AG04449 (cell line): Measurements from ENCODE around the gene GRIA1.

Source experiments
- CTCF ChIA-PET: fragments of 350-600 bp; formaldehyde crosslinking; extraction: SDS; loops from one replicate; lab custom pipeline; 2021; ENCODE audit warnings: antibody characterized with exemption; lab: Yijun Ruan, JAX
- POLR2A ChIA-PET: fragments of 400-600, 350-600 bp; formaldehyde crosslinking; extraction: SDS; loops from one replicate; lab custom pipeline; 2020; ENCODE audit warnings: antibody characterized with exemption, inconsistent platforms; lab: Yijun Ruan, JAX
- DNase-seq: peaks from one replicate; pipeline ENCODE4 v3.0.0-alpha.2; 2010; ENCODE audit warnings: low read depth, low spot score
- H3K4me3 ChIP-seq: 2 replicates; pipeline ENCODE4 v1.5.1; 2011; ENCODE audit warnings: low read depth, mild to moderate bottlenecking, control low read depth, low read length
- CTCF ChIP-seq: IDR thresholded peaks from one replicate; pipeline ENCODE4 v1.5.1; 2011; ENCODE audit warnings: mild to moderate bottlenecking, moderate library complexity, low read length, control low read depth, inconsistent platforms; ENCODE audit not compliant: insufficient read depth; ENCODE audit errors: missing control alignments

Gene GRIA1

DNA sequence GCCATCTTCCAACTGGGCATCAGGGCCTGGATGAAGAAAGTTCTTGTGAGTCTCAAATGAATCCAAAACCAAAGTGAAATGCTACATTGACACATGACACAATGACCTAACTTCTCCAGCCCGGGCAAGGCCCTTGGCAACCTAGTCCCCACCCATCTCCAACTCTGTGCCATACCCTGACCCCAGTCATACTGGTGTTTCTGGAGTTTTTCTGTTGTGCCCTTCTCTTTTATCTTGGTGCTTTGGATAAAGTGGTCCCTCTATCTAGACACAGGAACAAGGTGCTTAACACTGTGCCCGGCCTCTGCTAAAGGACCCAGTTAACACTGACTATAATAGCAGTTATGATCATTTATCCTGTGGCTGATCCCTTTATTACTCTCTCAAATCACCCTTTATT is 149.8 kb downstream of the GRIA1 start:
- H3K4me3 ChIP-seq: no peak overlapping the region
- CTCF ChIA-PET: no interaction called here
- POLR2A ChIA-PET: no interaction called here
- DNase-seq: no peak
- TF ChIP-seq CTCF: no peak

GRCh38 chr5:153641183-153641688 is 150.8 kb downstream of the GRIA1 start:
- TF ChIP-seq CTCF: no peak
- POLR2A ChIA-PET: no interaction called here
- CTCF ChIA-PET: no interaction called here
- no peak overlapping the region for H3K4me3 ChIP-seq
- DNase-seq: no peak

DNA sequence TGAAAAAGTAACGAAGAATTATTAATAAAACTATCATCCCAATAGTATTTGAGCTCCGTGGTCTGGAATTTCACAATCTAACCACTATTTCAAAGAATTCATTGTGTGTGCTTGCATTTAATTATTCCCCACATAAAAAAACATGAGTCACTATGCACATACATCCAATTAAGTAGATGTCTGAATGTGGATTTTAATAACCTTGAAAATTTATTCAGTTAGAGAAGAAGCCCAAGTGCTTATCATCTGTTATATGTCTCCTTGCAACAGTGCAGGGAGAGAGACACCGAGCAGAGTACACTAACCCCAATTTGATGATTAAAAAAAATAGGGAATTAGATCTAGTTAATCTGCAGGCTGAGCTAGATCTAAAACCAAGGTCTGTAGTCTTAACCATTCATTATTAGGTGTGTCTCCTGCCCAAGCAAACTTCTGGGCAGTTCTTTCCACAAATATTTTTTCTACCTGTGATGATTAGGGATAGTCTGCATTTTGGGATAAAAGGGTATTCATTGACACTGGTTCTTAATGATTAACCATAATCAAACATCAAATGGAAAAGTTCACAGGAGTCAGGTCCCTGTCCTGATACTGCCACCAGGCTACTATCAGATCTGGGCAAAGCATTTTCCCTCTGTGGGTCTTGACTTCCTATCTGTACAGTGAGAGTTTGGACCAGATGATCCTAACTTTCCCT is 164.2 kb downstream of the GRIA1 start:
- DNase-seq: peak; percentile 29
- ChIA-PET CTCF (interaction anchor here (0.9 to 1.7 kb wide), 3 partner anchors 10 to 35 kb away, joined by 3 to 4 read pairs (median 4); no protein-coding TSS in a partner anchor), POLR2A (no interaction called here)
- H3K4me3 ChIP-seq: no peak overlapping the region
- no peak for TF ChIP-seq CTCF

DNA sequence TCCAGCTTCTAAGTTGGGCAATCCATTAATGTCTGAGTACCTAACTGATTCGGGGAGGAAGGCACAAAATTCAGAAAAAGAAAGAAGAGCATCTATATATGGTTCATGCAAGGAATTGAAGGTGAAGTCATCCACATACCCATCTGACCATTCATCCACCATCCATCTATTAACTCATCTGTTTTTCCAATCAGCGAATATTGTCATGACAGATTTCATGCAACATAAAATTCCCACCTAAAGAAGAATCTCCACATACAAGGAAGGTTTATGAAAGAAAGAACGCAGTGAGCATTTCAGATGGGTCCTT is 164.7 kb downstream of the GRIA1 start:
- no peak for TF ChIP-seq CTCF
- no peak overlapping the region for H3K4me3 ChIP-seq
- CTCF ChIA-PET: interaction anchor here (0.9 to 1.7 kb wide), 3 partner anchors 10 to 311 kb away, joined by 3 to 4 read pairs (median 3); no protein-coding TSS in a partner anchor
- POLR2A ChIA-PET: no interaction called here
- DNase-seq: peak; percentile 5

DNA sequence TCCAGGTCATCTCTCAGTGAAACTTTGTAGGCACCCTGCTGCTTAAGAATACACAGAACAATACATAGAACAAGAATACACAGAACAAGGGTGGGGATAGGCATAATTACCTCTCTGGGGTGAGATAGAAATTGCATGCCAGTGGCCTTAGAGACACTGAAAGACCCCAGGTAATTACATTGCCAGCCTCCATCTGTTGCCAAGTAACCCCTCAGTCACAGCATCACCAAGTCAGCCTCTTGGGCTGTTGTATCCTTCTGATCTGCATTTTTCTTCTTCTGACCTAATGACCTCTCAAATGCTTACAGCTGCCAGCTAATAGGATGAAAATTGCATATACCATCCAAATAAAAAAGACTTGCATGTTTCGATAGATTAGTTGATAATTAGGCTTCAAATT is 167.7 kb downstream of the GRIA1 start:
- POLR2A ChIA-PET: no interaction called here
- CTCF ChIA-PET: interaction anchor here (1.6 kb wide), 1 partner anchor 161 kb away, joined by 5 read pairs; no protein-coding TSS in a partner anchor

GRCh38 chr5:153658606-153659005 is 168.1 kb downstream of the GRIA1 start:
- ChIA-PET CTCF (interaction anchor here (1.2 to 1.6 kb wide), 2 partner anchors 161 to 306 kb away, joined by 3 to 5 read pairs; no protein-coding TSS in a partner anchor), POLR2A (interaction anchor here (0.8 kb wide), 1 partner anchor 107 kb away, joined by 3 read pairs; no protein-coding TSS in a partner anchor)
- DNase-seq: no peak
- no peak overlapping the region for H3K4me3 ChIP-seq
- TF ChIP-seq CTCF: no peak

More for the DNA sequence above, 167.7 kb downstream of the GRIA1 start:
- no peak overlapping the region for H3K4me3 ChIP-seq
- DNase-seq: no peak
- TF ChIP-seq CTCF: no peak
